LNCaP clone FGC (cell line): ENCODE data around the gene PLEKHO1.

Experiments used
- DNase-seq: peaks from one replicate; pipeline ENCODE4 v3.0.0-alpha.2; 2011; ENCODE audit warnings: low read depth
- H3K4me3 ChIP-seq: 2 replicates; pipeline ENCODE4 v1.5.1; 2011; ENCODE audit warnings: mild to moderate bottlenecking, low read depth, low read length, control low read depth
- TF ChIP-seq, protein P1 (sequence below): IDR thresholded peaks from 2 replicates; pipeline ENCODE4 v1.5.1; 2012; ENCODE audit warnings: mild to moderate bottlenecking; ENCODE audit not compliant: control insufficient read depth, insufficient read depth; ENCODE audit errors: extremely low read depth

The PLEKHO1 gene, protein sequence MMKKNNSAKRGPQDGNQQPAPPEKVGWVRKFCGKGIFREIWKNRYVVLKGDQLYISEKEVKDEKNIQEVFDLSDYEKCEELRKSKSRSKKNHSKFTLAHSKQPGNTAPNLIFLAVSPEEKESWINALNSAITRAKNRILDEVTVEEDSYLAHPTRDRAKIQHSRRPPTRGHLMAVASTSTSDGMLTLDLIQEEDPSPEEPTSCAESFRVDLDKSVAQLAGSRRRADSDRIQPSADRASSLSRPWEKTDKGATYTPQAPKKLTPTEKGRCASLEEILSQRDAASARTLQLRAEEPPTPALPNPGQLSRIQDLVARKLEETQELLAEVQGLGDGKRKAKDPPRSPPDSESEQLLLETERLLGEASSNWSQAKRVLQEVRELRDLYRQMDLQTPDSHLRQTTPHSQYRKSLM

DNA sequence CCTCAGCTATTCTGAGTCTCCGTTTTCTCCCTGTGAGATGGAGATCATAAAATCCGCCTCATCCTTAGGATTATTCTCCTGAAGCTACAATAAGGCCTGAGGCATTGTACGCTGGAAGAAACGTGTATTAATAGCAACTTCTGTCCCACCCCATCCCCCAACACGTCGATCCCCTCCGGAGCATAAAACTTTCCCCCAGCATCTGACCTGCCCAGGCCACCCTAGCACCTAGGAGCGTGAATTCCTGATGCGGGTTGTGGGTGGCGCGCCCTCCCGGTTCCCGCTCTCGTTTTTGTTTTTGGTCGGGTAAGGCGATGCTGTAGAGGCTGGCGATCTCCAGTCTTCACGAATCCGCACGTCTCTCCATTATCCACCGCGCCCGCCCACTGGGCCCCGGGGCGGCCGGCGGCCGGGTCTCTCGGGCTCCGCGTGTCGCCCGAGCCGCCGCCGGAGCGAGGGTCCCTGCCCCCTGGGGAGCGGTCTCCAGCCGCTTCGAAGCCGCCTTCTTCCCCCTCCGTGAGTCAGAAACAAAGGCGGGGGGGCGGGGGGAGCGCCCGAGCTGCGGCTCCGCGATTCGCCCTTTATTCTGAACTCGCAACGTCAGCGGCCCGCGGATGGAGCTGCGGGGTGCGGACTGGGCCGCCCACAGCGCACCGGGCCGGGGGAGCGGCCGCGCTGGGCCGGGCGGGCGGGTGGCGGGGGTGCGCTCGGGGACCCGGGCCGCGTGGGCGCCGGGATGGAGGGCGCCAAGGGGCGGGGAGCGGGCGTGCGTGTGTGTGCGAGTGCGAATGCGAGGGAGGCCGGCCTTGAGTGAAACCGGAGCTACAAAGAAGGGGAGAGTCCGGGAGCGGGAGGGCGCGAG, at the start of gene PLEKHO1:
PLEKHO1 (plus strand) TSS at position 646 of the 862 bp plus-strand sequence. CDS start 342 bp downstream, outside the sequence.
- no peak for DNase-seq

DNA sequence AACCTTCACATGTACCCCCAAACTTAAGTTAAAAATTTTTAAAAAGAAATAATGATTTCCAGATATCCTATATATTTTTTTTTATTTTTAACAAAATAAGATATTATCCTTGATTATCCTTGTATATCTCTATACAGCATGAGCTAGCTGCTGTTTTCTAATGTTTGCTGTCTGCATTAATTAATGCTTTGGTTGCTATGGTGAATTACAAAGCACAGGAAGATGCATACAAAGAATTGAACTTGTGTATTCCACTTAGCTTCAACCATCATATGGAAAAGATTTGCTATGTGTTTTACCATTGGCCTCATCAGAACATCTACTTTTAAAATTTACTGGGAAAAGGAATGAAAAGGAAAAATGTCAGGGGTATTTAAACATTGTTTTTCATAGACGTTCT, 46.7 kb upstream of the PLEKHO1 start:
- DNase-seq, result no peak
- TF ChIP-seq, protein P1, sequence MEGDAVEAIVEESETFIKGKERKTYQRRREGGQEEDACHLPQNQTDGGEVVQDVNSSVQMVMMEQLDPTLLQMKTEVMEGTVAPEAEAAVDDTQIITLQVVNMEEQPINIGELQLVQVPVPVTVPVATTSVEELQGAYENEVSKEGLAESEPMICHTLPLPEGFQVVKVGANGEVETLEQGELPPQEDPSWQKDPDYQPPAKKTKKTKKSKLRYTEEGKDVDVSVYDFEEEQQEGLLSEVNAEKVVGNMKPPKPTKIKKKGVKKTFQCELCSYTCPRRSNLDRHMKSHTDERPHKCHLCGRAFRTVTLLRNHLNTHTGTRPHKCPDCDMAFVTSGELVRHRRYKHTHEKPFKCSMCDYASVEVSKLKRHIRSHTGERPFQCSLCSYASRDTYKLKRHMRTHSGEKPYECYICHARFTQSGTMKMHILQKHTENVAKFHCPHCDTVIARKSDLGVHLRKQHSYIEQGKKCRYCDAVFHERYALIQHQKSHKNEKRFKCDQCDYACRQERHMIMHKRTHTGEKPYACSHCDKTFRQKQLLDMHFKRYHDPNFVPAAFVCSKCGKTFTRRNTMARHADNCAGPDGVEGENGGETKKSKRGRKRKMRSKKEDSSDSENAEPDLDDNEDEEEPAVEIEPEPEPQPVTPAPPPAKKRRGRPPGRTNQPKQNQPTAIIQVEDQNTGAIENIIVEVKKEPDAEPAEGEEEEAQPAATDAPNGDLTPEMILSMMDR, result no peak
- H3K4me3 ChIP-seq, result no peak overlapping the region

More for the DNA sequence above, at the start of gene PLEKHO1:
- H3K4me3 ChIP-seq, result peak within 1 kb of the TSS; percentile 53
- TF ChIP-seq, protein P1, result no peak

DNA sequence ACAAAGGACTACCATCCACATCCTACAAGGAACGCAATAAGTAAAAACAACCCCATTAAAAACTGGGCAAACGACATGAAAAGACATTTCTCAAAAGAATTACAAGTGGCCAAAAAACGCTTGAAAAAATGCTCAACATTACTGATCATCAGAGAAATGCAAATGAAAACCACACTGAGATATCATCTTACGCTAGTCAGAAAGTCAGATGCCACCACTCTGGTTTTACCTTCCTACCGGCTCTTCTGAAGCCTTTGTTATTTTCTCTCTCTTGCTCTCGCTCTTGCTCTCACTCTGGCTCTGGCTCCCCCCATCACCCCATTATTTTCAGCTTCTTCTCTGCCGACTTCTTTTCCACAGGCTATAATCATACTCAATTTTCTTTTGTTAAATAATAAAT, 43.4 kb upstream of the PLEKHO1 start:
- TF ChIP-seq, protein P1, result no peak
- DNase-seq, result no peak
- no peak overlapping the region for H3K4me3 ChIP-seq

DNA sequence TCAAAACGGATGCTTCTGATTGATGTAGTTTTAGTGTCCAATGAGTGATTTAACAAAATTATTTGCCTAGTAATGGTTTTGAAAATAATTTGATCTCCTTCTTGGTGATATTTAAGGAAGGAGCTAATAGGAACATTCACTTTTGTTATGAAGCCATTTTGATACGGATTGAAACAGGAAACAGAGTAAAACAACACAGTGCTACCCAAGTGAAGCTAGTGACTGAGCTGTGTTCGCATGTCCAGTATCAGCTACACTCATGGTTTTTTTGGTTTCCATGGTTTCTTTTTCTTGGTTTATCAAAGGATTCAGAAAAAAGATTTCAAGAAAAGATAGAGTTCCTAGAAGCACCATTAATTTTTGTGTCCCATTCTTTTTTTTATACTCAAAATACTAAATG, 40.1 kb upstream of the PLEKHO1 start:
- no peak overlapping the region for H3K4me3 ChIP-seq
- DNase-seq, result no peak
- TF ChIP-seq, protein P1, result no peak

DNA sequence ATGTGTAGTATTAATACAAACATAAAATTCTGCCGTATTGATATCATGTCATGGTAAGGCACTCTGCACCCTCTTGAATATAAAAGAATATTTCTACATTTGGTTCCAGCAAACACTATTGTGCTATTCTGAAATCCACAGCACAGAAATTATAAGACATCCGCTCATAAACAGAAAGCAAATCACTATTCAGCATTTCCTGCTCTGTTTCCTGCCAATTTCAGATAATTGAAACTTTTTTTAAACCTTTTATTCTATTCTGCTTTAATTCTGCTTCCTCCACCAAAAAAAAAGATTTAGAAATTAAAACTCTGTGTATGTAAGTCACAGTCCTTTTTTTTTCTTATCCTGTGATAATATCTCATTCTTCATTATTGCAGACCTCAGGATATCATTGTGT, 39.6 kb upstream of the PLEKHO1 start:
- H3K4me3 ChIP-seq, result no peak overlapping the region
- no peak for DNase-seq
- TF ChIP-seq, protein P1, result no peak

DNA sequence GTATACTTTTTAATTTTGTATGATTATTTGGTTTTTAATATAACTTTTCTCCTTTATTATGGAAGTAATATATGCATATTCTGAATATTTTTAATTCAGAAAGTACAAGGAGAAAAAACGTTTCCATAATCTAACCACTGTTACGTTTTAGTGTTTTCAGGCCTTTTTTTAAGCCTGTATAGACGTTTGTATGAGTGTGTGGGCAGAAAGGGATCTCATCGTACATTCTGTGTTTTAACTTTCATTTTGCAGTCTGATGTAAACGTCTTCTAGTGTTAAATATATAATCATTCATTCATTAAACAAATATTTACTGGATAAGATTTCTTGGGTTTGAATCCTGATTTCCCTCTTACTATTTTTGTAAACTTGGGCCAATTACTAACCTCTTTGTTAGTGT, 38.0 kb upstream of the PLEKHO1 start:
- H3K4me3 ChIP-seq, result no peak overlapping the region
- TF ChIP-seq, protein P1, result no peak
- no peak for DNase-seq
